B cell (primary cell): Measurements from ENCODE around the gene CSNK2B. TPM values are rescaled to one million over a fixed set of nuclear protein-coding genes. Genes with fewer than 3 reads are reported as not detected.

ENCODE experiments used
- ATAC-seq: fragments of 200-7000 bp; cut with Tn5 transposase; one replicate; pipeline ENCODE4 v1.10.0; 2021; ENCODE audit warnings: low read depth, mild to moderate bottlenecking, moderate number of reproducible peaks, moderate library complexity
- CTCF ChIA-PET: fragments of 350-600 bp; sonication (Branson Sonifier 250); formaldehyde crosslinking; loops from one replicate; lab custom pipeline; 2021; ENCODE audit warnings: antibody characterized with exemption, inconsistent platforms; lab: Charles Lee
- POLR2A ChIA-PET: fragments of 350-600 bp; sonication (Branson Sonifier 250); formaldehyde crosslinking; loops from one replicate; lab custom pipeline; 2021; ENCODE audit warnings: antibody characterized with exemption; lab: Charles Lee
- DNase-seq: peaks from one replicate; pipeline ENCODE4 v3.0.0; 2013
- H2AFZ ChIP-seq: 2 replicates; pipeline ENCODE4 v1.6.1; 2012; ENCODE audit warnings: mild to moderate bottlenecking, low read depth, low read length; ENCODE audit not compliant: insufficient read depth, poor library complexity, severe bottlenecking
- H3K27ac ChIP-seq, 2 donors: 1 replicate in 1 of 2; 2 replicates in 1 of 2; pipeline ENCODE4 v1.5.1; 2012 to 2013; ENCODE audit warnings: low read length in 2 of 2, mild to moderate bottlenecking in 2 of 2, moderate library complexity in 1 of 2
- H3K27me3 ChIP-seq, 4 experiments: fragments of 200-600 bp in 1 of 4; sonication (generic) in 1 of 4; replicated peaks in 1 of 4; 1 replicate in 2 of 4; 2 replicates in 2 of 4; pipeline versions ENCODE4 v1.6.1 to v1.7.0; 2013 to 2016; ENCODE audit warnings: low read length in 3 of 4, mild to moderate bottlenecking in 2 of 4, mixed read lengths in 1 of 4, moderate library complexity in 1 of 4; ENCODE audit not compliant: insufficient read depth in 4 of 4, control insufficient read depth in 3 of 4; ENCODE audit errors: control extremely low read depth in 1 of 4
- H3K36me3 ChIP-seq, 2 experiments: replicated peaks in 1 of 2; 1 replicate in 1 of 2; 2 replicates in 1 of 2; pipeline versions ENCODE4 v1.6.1 to v1.7.1; 2013; ENCODE audit warnings: low read length in 1 of 2; ENCODE audit not compliant: insufficient read depth in 2 of 2, control insufficient read depth in 1 of 2; ENCODE audit errors: control extremely low read depth in 1 of 2, extremely low read depth in 1 of 2
- H3K4me1 ChIP-seq, 2 donors: fragments of 200-600 bp in 1 of 2; sonication (generic) in 1 of 2; 1 replicate in 1 of 2; 2 replicates in 1 of 2; pipeline versions ENCODE4 v1.5.1 to v1.6.1; 2013 to 2017; ENCODE audit warnings: low read length in 2 of 2; ENCODE audit not compliant: control insufficient read depth in 2 of 2, insufficient read depth in 2 of 2
- H3K4me2 ChIP-seq: replicated peaks from 2 replicates; pipeline ENCODE3; 2012; ENCODE audit warnings: mild to moderate bottlenecking, low read depth, low read length; ENCODE audit not compliant: poor library complexity, severe bottlenecking
- H3K4me3 ChIP-seq, 5 experiments: fragments of 200-600 bp in 1 of 5; sonication (generic) in 1 of 5; 1 replicate in 3 of 5; 2 replicates in 2 of 5; pipeline versions ENCODE4 v1.5.1 to v1.7.0; 2011 to 2016; ENCODE audit warnings: low read length in 4 of 5, mild to moderate bottlenecking in 4 of 5, low read depth in 2 of 5, control low read depth in 1 of 5, moderate library complexity in 1 of 5; ENCODE audit not compliant: insufficient read depth in 1 of 5; ENCODE audit errors: control extremely low read depth in 1 of 5, extremely low read depth in 1 of 5
- H3K79me2 ChIP-seq: fragments of 200-600 bp; sonication (generic); one replicate; pipeline ENCODE4 v1.6.0; 2016; ENCODE audit warnings: low read length; ENCODE audit not compliant: control insufficient read depth, insufficient read depth
- H3K9ac ChIP-seq: fragments of 200-600 bp; sonication (generic); 2 replicates; pipeline ENCODE4 v1.6.1; 2017; ENCODE audit warnings: mild to moderate bottlenecking, low read length, moderate library complexity
- H3K9me3 ChIP-seq, 3 donors: one replicate each; pipeline versions ENCODE4 v1.6.1 to v1.7.1; 2013; ENCODE audit warnings: low read length in 2 of 3; ENCODE audit not compliant: control insufficient read depth in 2 of 3, insufficient read depth in 1 of 3; ENCODE audit errors: control extremely low read depth in 1 of 3
- H4K20me1 ChIP-seq: 2 replicates; pipeline ENCODE4 v1.6.0; 2012; ENCODE audit warnings: mild to moderate bottlenecking, low read length; ENCODE audit not compliant: insufficient read depth, control insufficient read depth, poor library complexity, severe bottlenecking
- H3K27ac Mint-ChIP-seq: one replicate; pipeline ENCODE4 v1.8.0; 2021; ENCODE audit warnings: mixed read lengths
- H3K27me3 Mint-ChIP-seq: one replicate; pipeline ENCODE4 v1.8.0; 2021; ENCODE audit warnings: mixed read lengths
- H3K4me1 Mint-ChIP-seq: one replicate; pipeline ENCODE4 v1.8.0; 2021; ENCODE audit warnings: mixed read lengths
- H3K4me3 Mint-ChIP-seq: one replicate; pipeline ENCODE4 v1.8.0; 2021; ENCODE audit warnings: mixed read lengths
- H3K9me3 Mint-ChIP-seq: one replicate; pipeline ENCODE4 v1.8.0; 2022; ENCODE audit warnings: mixed read lengths; ENCODE audit not compliant: insufficient read depth
- EZH2 ChIP-seq: IDR thresholded peaks from 2 replicates; pipeline ENCODE4 v1.6.1; 2012; ENCODE audit warnings: borderline replicate concordance, low read depth, mild to moderate bottlenecking, moderate library complexity, low read length; ENCODE audit not compliant: insufficient read depth, poor library complexity, severe bottlenecking
- WGBS: methylation state at CpG from one replicate; pipeline ENCODE4 v1.1.5; 2013; ENCODE audit warnings: missing lambda C conversion rate; ENCODE audit not compliant: insufficient coverage; 5-methylcytosine and 5-hydroxymethylcytosine counted together
- intact Hi-C: fragments of 100-400 bp; cut with micrococcal nuclease; formaldehyde crosslinking; loops from one replicate; pipeline ENCODE4 v1.10.0; 2022
- polyA plus RNA-seq: library from polyadenylated mRNA; depleted of rRNA; stranded (reverse); fragments of >200 nt; gene quantifications from 2 replicates; pipeline ENCODE4 v1.2.3, GENCODE V29; 2012
- total RNA-seq, 2 donors: library from RNA; stranded (reverse); fragments of 120-200 nt in 1 of 2; gene quantifications; 1 replicate in 1 of 2; 2 replicates in 1 of 2; pipeline versions ENCODE4 v1.2.3 to v1.2.4, GENCODE V29; 2013 to 2022
- TF ChIP-seq, protein P1 (sequence below): fragments of 200-600 bp; IDR thresholded peaks from one replicate; pipeline ENCODE4 v1.8.0; 2022; ENCODE audit warnings: antibody characterized with exemption, mild to moderate bottlenecking

CSNK2B gene
- total and polyA plus RNA-seq, 2 donors (not counting 1 experiment from before 2014, with no cell fraction given): 142 to 146 TPM

DNA sequence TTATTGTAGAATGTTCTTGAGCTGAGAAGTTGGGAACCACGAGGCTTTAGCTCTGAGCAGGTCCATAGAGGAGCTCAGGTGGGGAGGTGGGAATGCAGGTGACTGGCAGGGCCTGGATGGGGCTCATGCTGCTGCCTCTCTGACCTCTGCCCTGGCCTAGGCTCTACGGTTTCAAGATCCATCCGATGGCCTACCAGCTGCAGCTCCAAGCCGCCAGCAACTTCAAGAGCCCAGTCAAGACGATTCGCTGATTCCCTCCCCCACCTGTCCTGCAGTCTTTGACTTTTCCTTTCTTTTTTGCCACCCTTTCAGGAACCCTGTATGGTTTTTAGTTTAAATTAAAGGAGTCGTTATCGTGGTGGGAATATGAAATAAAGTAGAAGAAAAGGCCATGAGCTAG is 3.8 kb downstream of the CSNK2B start, which contains the start of gene LY6G5B:
LY6G5B (plus strand) TSS at position 301 of the 400 bp plus-strand sequence. CDS start 975 bp downstream, outside the sequence.
- WGBS: 96% methylated on average over 5 of the region's 8 CpGs
- TF ChIP-seq, protein P1, sequence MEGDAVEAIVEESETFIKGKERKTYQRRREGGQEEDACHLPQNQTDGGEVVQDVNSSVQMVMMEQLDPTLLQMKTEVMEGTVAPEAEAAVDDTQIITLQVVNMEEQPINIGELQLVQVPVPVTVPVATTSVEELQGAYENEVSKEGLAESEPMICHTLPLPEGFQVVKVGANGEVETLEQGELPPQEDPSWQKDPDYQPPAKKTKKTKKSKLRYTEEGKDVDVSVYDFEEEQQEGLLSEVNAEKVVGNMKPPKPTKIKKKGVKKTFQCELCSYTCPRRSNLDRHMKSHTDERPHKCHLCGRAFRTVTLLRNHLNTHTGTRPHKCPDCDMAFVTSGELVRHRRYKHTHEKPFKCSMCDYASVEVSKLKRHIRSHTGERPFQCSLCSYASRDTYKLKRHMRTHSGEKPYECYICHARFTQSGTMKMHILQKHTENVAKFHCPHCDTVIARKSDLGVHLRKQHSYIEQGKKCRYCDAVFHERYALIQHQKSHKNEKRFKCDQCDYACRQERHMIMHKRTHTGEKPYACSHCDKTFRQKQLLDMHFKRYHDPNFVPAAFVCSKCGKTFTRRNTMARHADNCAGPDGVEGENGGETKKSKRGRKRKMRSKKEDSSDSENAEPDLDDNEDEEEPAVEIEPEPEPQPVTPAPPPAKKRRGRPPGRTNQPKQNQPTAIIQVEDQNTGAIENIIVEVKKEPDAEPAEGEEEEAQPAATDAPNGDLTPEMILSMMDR: no peak
- TF ChIP-seq EZH2: no peak
- intact Hi-C loops: loop anchor here (5.0 kb wide), 6 partner anchors 33 to 528 kb away; partner anchors contain the start of genes ABHD16A, AGPAT1, CLIC1 and RNF5
- Histone ChIP-seq H3K9ac (no peak within 1 kb of the TSS), H3K27ac (no peak within 1 kb of the TSS), H3K4me3 (no peak within 1 kb of the TSS), H3K79me2 (peaks cover 40% of the 10 kb centered on the region), H4K20me1 (peaks cover 28% of the 10 kb centered on the region), H2AFZ (no peak within 1 kb of the TSS), H3K4me2 (no peak within 1 kb of the TSS), H3K36me3 (peaks cover 22 to 57% of the 10 kb centered on the region in 2 experiments), H3K27me3 (no peaks in the 10 kb centered on the region), H3K4me1 (peaks cover 7 to 15% of the 10 kb centered on the region in 2 donors), H3K9me3 (no peaks in the 10 kb centered on the region)
- Mint-ChIP-seq H3K27me3 (no peaks in the 10 kb centered on the region), H3K27ac (no peak within 1 kb of the TSS), H3K4me1 (peaks cover 24% of the 10 kb centered on the region), H3K4me3 (no peak within 1 kb of the TSS), H3K9me3 (no peaks in the 10 kb centered on the region)
- ATAC-seq (no peak), DNase-seq (no peak)
- ChIA-PET POLR2A (interaction anchor here (0.6 kb wide), 2 partner anchors 197 to 209 kb away, joined by 3 to 4 read pairs; no protein-coding TSS in a partner anchor), CTCF (no interaction called here)

- Mint-ChIP-seq H3K4me1 (peaks cover 34% of the 10 kb centered on the region), H3K4me3 (no peak overlapping the region), H3K27me3 (no peaks in the 10 kb centered on the region), H3K27ac (peak overlapping the region; percentile 65), H3K9me3 (no peaks in the 10 kb centered on the region)
- intact Hi-C loops: no loop called here
- H3K36me3 ChIP-seq: peaks cover 5 to 11% of the 10 kb centered on the region in 2 experiments
- ATAC-seq: no peak
- WGBS: 62% methylated on average over 4 of the region's 4 CpGs
- H3K27me3 ChIP-seq: no peaks in the 10 kb centered on the region
- peak; percentile 47 for DNase-seq
- no peak overlapping the region for H3K27ac ChIP-seq
- H4K20me1 ChIP-seq: no peaks in the 10 kb centered on the region
- H3K4me2 ChIP-seq: peak overlapping the region; percentile 41
- peaks cover 11 to 24% of the 10 kb centered on the region in 2 donors for H3K4me1 ChIP-seq
- no peak overlapping the region for H3K4me3 ChIP-seq
- H3K79me2 ChIP-seq: no peaks in the 10 kb centered on the region
- TF ChIP-seq, protein P1: no peak
- no peak for TF ChIP-seq EZH2
- ChIA-PET CTCF (interaction anchor here (1.3 kb wide), 1 partner anchor 53 kb away, joined by 4 read pairs; the partner anchor contains the start of gene DDAH2), POLR2A (interaction anchor here (0.5 kb wide), 2 partner anchors 211 to 1182 kb away, joined by 3 read pairs; no protein-coding TSS in a partner anchor)
- H2AFZ ChIP-seq: peak overlapping the region; percentile 18
- H3K9ac ChIP-seq: no peak overlapping the region
- H3K9me3 ChIP-seq: no peaks in the 10 kb centered on the region
These were observed 10.5 kb downstream of the CSNK2B start for GRCh38 chr6:31676322-31676903.
